Measurements from ENCODE around the gene DNAJC30.

DNAJC30 gene

GRCh38 chr7:73700581-73701134, 17.4 kb upstream of the DNAJC30 start:
- Histone ChIP-seq H3K18ac (ENCODE audit: low read length) (no peak overlapping the region), H3K9ac (ENCODE audit: low read depth, low read length, poor library complexity) (no peak overlapping the region), H4K91ac (ENCODE audit: low read depth, low read length, poor library complexity) (no peak overlapping the region), H3K27me3 (ENCODE audit: control insufficient read depth in 3 of 3, insufficient read depth in 3 of 3, low read depth in 1 of 3, low read length in 3 of 3) (no peaks in the 10 kb centered on the region), H2BK5ac (ENCODE audit: low read length) (no peak overlapping the region), H3K36me3 (replicated peaks in 1 of 2; ENCODE audit: control insufficient read depth in 2 of 2, insufficient read depth in 2 of 2, low read length in 2 of 2) (peaks cover 33 to 61% of the 10 kb centered on the region in 2 donors), H3K9me3 (replicated peaks in 1 of 2; ENCODE audit: control insufficient read depth in 2 of 2, insufficient read depth in 1 of 2, low read depth in 1 of 2, low read length in 2 of 2) (no peaks in the 10 kb centered on the region), H2AFZ (ENCODE audit: low read length) (no peak overlapping the region), H4K8ac (ENCODE audit: low read depth, low read length) (no peak overlapping the region), H3K23ac (ENCODE audit: low read depth, low read length, poor library complexity) (no peak overlapping the region), H2BK120ac (ENCODE audit: low read depth, low read length) (no peak overlapping the region), H3K27ac (replicated peaks; ENCODE audit: low read length) (no peak overlapping the region), H3K14ac (ENCODE audit: low read length) (no peak overlapping the region), H2BK15ac (ENCODE audit: low read length) (no peak overlapping the region), H3K4me3 (ENCODE audit: low read length in 2 of 2) (no peak overlapping the region), H2AK5ac (ENCODE audit: low read depth, low read length) (peak overlapping the region; percentile 5), H2BK12ac (ENCODE audit: low read length) (no peak overlapping the region), H3K79me1 (ENCODE audit: low read depth, low read length) (no peaks in the 10 kb centered on the region), H3K4me1 (ENCODE audit: control insufficient read depth in 2 of 2, insufficient read depth in 1 of 2, low read depth in 1 of 2, low read length in 2 of 2) (peaks cover 7 to 13% of the 10 kb centered on the region in 2 donors), H3K4me2 (ENCODE audit: insufficient read depth, low read length, poor library complexity, severe bottlenecking) (no peak overlapping the region), H3K4ac (ENCODE audit: low read length) (no peak overlapping the region)
- no peak for DNase-seq (ENCODE audit: low spot score)
- WGBS, 2 donors (ENCODE audit: extremely low coverage in 2 of 2, insufficient read length in 2 of 2, insufficient replicate concordance in 1 of 2), result no CpG with 5 or more reads among the region's 15 CpGs

GRCh38 chr7:73700069-73700423, 16.8 kb upstream of the DNAJC30 start:
- H2BK15ac ChIP-seq (ENCODE audit: low read length), result no peak overlapping the region
- H3K23ac ChIP-seq (ENCODE audit: low read depth, low read length, poor library complexity), result peak overlapping the region; percentile 1
- H3K4ac ChIP-seq (ENCODE audit: low read length), result no peak overlapping the region
- H2BK12ac ChIP-seq (ENCODE audit: low read length), result no peak overlapping the region
- peaks cover 35 to 65% of the 10 kb centered on the region in 2 donors for H3K36me3 ChIP-seq (replicated peaks in 1 of 2; ENCODE audit: control insufficient read depth in 2 of 2, insufficient read depth in 2 of 2, low read length in 2 of 2)
- H2BK5ac ChIP-seq (ENCODE audit: low read length), result no peak overlapping the region
- no peaks in the 10 kb centered on the region for H3K79me1 ChIP-seq (ENCODE audit: low read depth, low read length)
- H4K91ac ChIP-seq (ENCODE audit: low read depth, low read length, poor library complexity), result no peak overlapping the region
- H3K27ac ChIP-seq (replicated peaks; ENCODE audit: low read length), result no peak overlapping the region
- H2AK5ac ChIP-seq (ENCODE audit: low read depth, low read length), result no peak overlapping the region
- no peak overlapping the region for H2BK120ac ChIP-seq (ENCODE audit: low read depth, low read length)
- H4K8ac ChIP-seq (ENCODE audit: low read depth, low read length), result no peak overlapping the region
- no peak for DNase-seq (ENCODE audit: low spot score)
- H3K9me3 ChIP-seq (replicated peaks in 1 of 2; ENCODE audit: control insufficient read depth in 2 of 2, insufficient read depth in 1 of 2, low read depth in 1 of 2, low read length in 2 of 2), result no peaks in the 10 kb centered on the region
- H3K4me2 ChIP-seq (ENCODE audit: insufficient read depth, low read length, poor library complexity, severe bottlenecking), result no peak overlapping the region
- H3K4me1 ChIP-seq (ENCODE audit: control insufficient read depth in 2 of 2, insufficient read depth in 1 of 2, low read depth in 1 of 2, low read length in 2 of 2), result peaks cover 7 to 13% of the 10 kb centered on the region in 2 donors
- H3K27me3 ChIP-seq (ENCODE audit: control insufficient read depth in 3 of 3, insufficient read depth in 3 of 3, low read depth in 1 of 3, low read length in 3 of 3), result no peaks in the 10 kb centered on the region
- H3K4me3 ChIP-seq (ENCODE audit: low read length in 2 of 2), result no peak overlapping the region
- no peak overlapping the region for H3K18ac ChIP-seq (ENCODE audit: low read length)
- no peak overlapping the region for H3K14ac ChIP-seq (ENCODE audit: low read length)
- peak overlapping the region; percentile 35 for H3K9ac ChIP-seq (ENCODE audit: low read depth, low read length, poor library complexity)
- no peak overlapping the region for H2AFZ ChIP-seq (ENCODE audit: low read length)
- no CpG with 5 or more reads among the region's 14 CpGs for WGBS, 2 donors (ENCODE audit: extremely low coverage in 2 of 2, insufficient read length in 2 of 2, insufficient replicate concordance in 1 of 2)

- H2BK120ac ChIP-seq (ENCODE audit: low read depth, low read length), result no peak overlapping the region
- H3K9ac ChIP-seq (ENCODE audit: low read depth, low read length, poor library complexity), result peak overlapping the region; percentile 35
- DNase-seq (ENCODE audit: low spot score), result no peak
- no peak overlapping the region for H2BK5ac ChIP-seq (ENCODE audit: low read length)
- H3K27me3 ChIP-seq (ENCODE audit: control insufficient read depth in 3 of 3, insufficient read depth in 3 of 3, low read depth in 1 of 3, low read length in 3 of 3), result no peaks in the 10 kb centered on the region
- H3K18ac ChIP-seq (ENCODE audit: low read length), result no peak overlapping the region
- H3K23ac ChIP-seq (ENCODE audit: low read depth, low read length, poor library complexity), result peak overlapping the region; percentile 35
- no peak overlapping the region for H3K4me2 ChIP-seq (ENCODE audit: insufficient read depth, low read length, poor library complexity, severe bottlenecking)
- no CpG with 5 or more reads among the region's 15 CpGs for WGBS, 2 donors (ENCODE audit: extremely low coverage in 2 of 2, insufficient read length in 2 of 2, insufficient replicate concordance in 1 of 2)
- no peak overlapping the region for H4K8ac ChIP-seq (ENCODE audit: low read depth, low read length)
- no peak overlapping the region for H3K14ac ChIP-seq (ENCODE audit: low read length)
- no peak overlapping the region for H2AK5ac ChIP-seq (ENCODE audit: low read depth, low read length)
- H3K27ac ChIP-seq (replicated peaks; ENCODE audit: low read length), result no peak overlapping the region
- H3K4ac ChIP-seq (ENCODE audit: low read length), result no peak overlapping the region
- H3K4me3 ChIP-seq (ENCODE audit: low read length in 2 of 2), result no peak overlapping the region
- H2BK12ac ChIP-seq (ENCODE audit: low read length), result no peak overlapping the region
- no peak overlapping the region for H2AFZ ChIP-seq (ENCODE audit: low read length)
- no peak overlapping the region for H4K91ac ChIP-seq (ENCODE audit: low read depth, low read length, poor library complexity)
- no peaks in the 10 kb centered on the region for H3K9me3 ChIP-seq (replicated peaks in 1 of 2; ENCODE audit: control insufficient read depth in 2 of 2, insufficient read depth in 1 of 2, low read depth in 1 of 2, low read length in 2 of 2)
- H3K79me1 ChIP-seq (ENCODE audit: low read depth, low read length), result no peaks in the 10 kb centered on the region
- peaks cover 37 to 71% of the 10 kb centered on the region in 2 donors for H3K36me3 ChIP-seq (replicated peaks in 1 of 2; ENCODE audit: control insufficient read depth in 2 of 2, insufficient read depth in 2 of 2, low read length in 2 of 2)
- H3K4me1 ChIP-seq (ENCODE audit: control insufficient read depth in 2 of 2, insufficient read depth in 1 of 2, low read depth in 1 of 2, low read length in 2 of 2), result peaks cover 7 to 12% of the 10 kb centered on the region in 2 donors
- no peak overlapping the region for H2BK15ac ChIP-seq (ENCODE audit: low read length)
Measured at GRCh38 chr7:73699370-73700068, 16.3 kb upstream of the DNAJC30 start.

- H3K14ac ChIP-seq (ENCODE audit: low read length), result no peak overlapping the region
- H3K4ac ChIP-seq (ENCODE audit: low read length), result no peak overlapping the region
- H2BK5ac ChIP-seq (ENCODE audit: low read length), result no peak overlapping the region
- H3K18ac ChIP-seq (ENCODE audit: low read length), result no peak overlapping the region
- H2AK5ac ChIP-seq (ENCODE audit: low read depth, low read length), result no peak overlapping the region
- no peaks in the 10 kb centered on the region for H3K27me3 ChIP-seq (ENCODE audit: control insufficient read depth in 3 of 3, insufficient read depth in 3 of 3, low read depth in 1 of 3, low read length in 3 of 3)
- H3K9ac ChIP-seq (ENCODE audit: low read depth, low read length, poor library complexity), result no peak overlapping the region
- H3K4me2 ChIP-seq (ENCODE audit: insufficient read depth, low read length, poor library complexity, severe bottlenecking), result no peak overlapping the region
- H3K4me1 ChIP-seq (ENCODE audit: control insufficient read depth in 2 of 2, insufficient read depth in 1 of 2, low read depth in 1 of 2, low read length in 2 of 2), result peaks cover 2 to 5% of the 10 kb centered on the region in 2 donors
- no peak overlapping the region for H3K4me3 ChIP-seq (ENCODE audit: low read length in 2 of 2)
- no peak overlapping the region for H3K27ac ChIP-seq (replicated peaks; ENCODE audit: low read length)
- no peaks in the 10 kb centered on the region for H3K9me3 ChIP-seq (replicated peaks in 1 of 2; ENCODE audit: control insufficient read depth in 2 of 2, insufficient read depth in 1 of 2, low read depth in 1 of 2, low read length in 2 of 2)
- H3K36me3 ChIP-seq (replicated peaks in 1 of 2; ENCODE audit: control insufficient read depth in 2 of 2, insufficient read depth in 2 of 2, low read length in 2 of 2), result peaks cover 44 to 78% of the 10 kb centered on the region in 2 donors
- no peaks in the 10 kb centered on the region for H3K79me1 ChIP-seq (ENCODE audit: low read depth, low read length)
- H2BK12ac ChIP-seq (ENCODE audit: low read length), result no peak overlapping the region
- no peak overlapping the region for H2AFZ ChIP-seq (ENCODE audit: low read length)
- no peak for DNase-seq (ENCODE audit: low spot score)
- H4K91ac ChIP-seq (ENCODE audit: low read depth, low read length, poor library complexity), result no peak overlapping the region
- H4K8ac ChIP-seq (ENCODE audit: low read depth, low read length), result no peak overlapping the region
- H2BK15ac ChIP-seq (ENCODE audit: low read length), result no peak overlapping the region
- H2BK120ac ChIP-seq (ENCODE audit: low read depth, low read length), result no peak overlapping the region
- WGBS, 2 donors (ENCODE audit: extremely low coverage in 2 of 2, insufficient read length in 2 of 2, insufficient replicate concordance in 1 of 2), result no CpG with 5 or more reads among the region's 7 CpGs
- H3K23ac ChIP-seq (ENCODE audit: low read depth, low read length, poor library complexity), result no peak overlapping the region
Measured at GRCh38 chr7:73698410-73698809, 15.2 kb upstream of the DNAJC30 start.
